ENCODE results near the gene KRTAP10-7. TPM values are rescaled to one million over a fixed set of nuclear protein-coding genes. Genes with fewer than 3 reads are reported as not detected.
"Not testable (repeated sequence)": the region's sequence is repeated elsewhere in the genome, so short reads cannot be mapped to it uniquely, and the experiment has no call there.

Gene KRTAP10-7
- total RNA-seq, 8 experiments from 2014 or later = 0.13 to 0.47 (median 0.20) TPM; not detected in 5

GRCh38 chr21:44598061-44598460 is 2.3 kb upstream of the KRTAP10-7 start:
- ATAC-seq (replicated peaks in 6 of 8) = peak in 4 of 8 experiments; percentile 23 to 45 (median 36)
- peak overlapping the region in 1 of 2 donors; percentile 40 for H3K27ac ChIP-seq
- 20 to 88% (median 65%) methylated on average over 5 to 10 of the region's 11 CpGs for WGBS, 10 experiments

GRCh38 chr21:44599264-44600029 is 950 bp upstream of the KRTAP10-7 start:
- no peak overlapping the region for H3K27ac ChIP-seq
- ATAC-seq (replicated peaks in 6 of 8) = no peak
- no peak overlapping the region for H3K4me3 ChIP-seq
- in situ Hi-C loops (cut with MboI; ENCODE audit: low pct_unique_long_range_greater_than_20kb in 2 of 9, low sequenced_read_pairs in 9 of 9, unreplicated experiment in 9 of 9) = no loop called here
- H3K4me1 ChIP-seq (replicated peaks in 1 of 2) = no peaks in the 10 kb centered on the region
- WGBS, 10 experiments = 45 to 94% (median 85%) methylated on average over 2 to 5 of the region's 8 CpGs; no CpG with 5 or more reads in 2 of the 10 experiments

More at GRCh38 chr21:44598061-44598460, 2.3 kb upstream of the KRTAP10-7 start:
- Histone ChIP-seq H3K4me3 (no peak overlapping the region), H3K4me1 (replicated peaks in 1 of 2) (no peaks in the 10 kb centered on the region)
- in situ Hi-C loops (cut with MboI; ENCODE audit: low pct_unique_long_range_greater_than_20kb in 2 of 9, low sequenced_read_pairs in 9 of 9, unreplicated experiment in 9 of 9) = no loop called here

- peak in 1 of 8 experiments; percentile 65 for ATAC-seq (replicated peaks in 6 of 8)
- H3K4me3 ChIP-seq; in situ Hi-C loops (cut with MboI; ENCODE audit: low pct_unique_long_range_greater_than_20kb in 2 of 9, low sequenced_read_pairs in 9 of 9, unreplicated experiment in 9 of 9); H3K4me1 ChIP-seq (replicated peaks in 1 of 2); H3K27ac ChIP-seq: not testable (repeated sequence)
- WGBS, 10 experiments = no CpG with 5 or more reads among the region's 10 CpGs
Observed at GRCh38 chr21:44601091-44601490, 694 bp downstream of the KRTAP10-7 start.

GRCh38 chr21:44601596-44602462 is 1.4 kb downstream of the KRTAP10-7 start:
- ATAC-seq (replicated peaks in 6 of 8) = peak in 1 of 8 experiments; percentile 28
- 17 to 100% (median 73%) methylated on average over 1 to 8 of the region's 23 CpGs; no CpG with 5 or more reads in 2 of the 10 experiments for WGBS, 10 experiments
- Histone ChIP-seq H3K27ac (no peak overlapping the region), H3K4me1 (replicated peaks in 1 of 2) (no peaks in the 10 kb centered on the region), H3K4me3 (no peak overlapping the region)
- in situ Hi-C loops (cut with MboI; ENCODE audit: low pct_unique_long_range_greater_than_20kb in 2 of 9, low sequenced_read_pairs in 9 of 9, unreplicated experiment in 9 of 9) = no loop called here

- peak in 1 of 8 experiments; percentile 77 for ATAC-seq (replicated peaks in 6 of 8)
- no peaks in the 10 kb centered on the region for H3K4me1 ChIP-seq (replicated peaks in 1 of 2)
- WGBS, 10 experiments = 20 to 90% (median 80%) methylated on average over 1 to 2 of the region's 21 CpGs; no CpG with 5 or more reads in 7 of the 10 experiments
- in situ Hi-C loops (cut with MboI; ENCODE audit: low pct_unique_long_range_greater_than_20kb in 2 of 9, low sequenced_read_pairs in 9 of 9, unreplicated experiment in 9 of 9) = no loop called here
- H3K27ac ChIP-seq = no peak overlapping the region
- no peak overlapping the region for H3K4me3 ChIP-seq
Observed at GRCh38 chr21:44602463-44602850, 2.1 kb downstream of the KRTAP10-7 start.

GRCh38 chr21:44603109-44603875 is 2.9 kb downstream of the KRTAP10-7 start:
- WGBS, 10 experiments = 8 to 80% (median 37%) methylated on average over 1 to 5 of the region's 17 CpGs; no CpG with 5 or more reads in 3 of the 10 experiments
- Histone ChIP-seq H3K27ac (no peak overlapping the region), H3K4me3 (no peak overlapping the region), H3K4me1 (replicated peaks in 1 of 2) (no peaks in the 10 kb centered on the region)
- in situ Hi-C loops (cut with MboI; ENCODE audit: low pct_unique_long_range_greater_than_20kb in 2 of 9, low sequenced_read_pairs in 9 of 9, unreplicated experiment in 9 of 9) = no loop called here
- ATAC-seq (replicated peaks in 6 of 8) = no peak

- ATAC-seq (replicated peaks in 6 of 8) = no peak
- Histone ChIP-seq H3K4me3 (no peak overlapping the region), H3K4me1 (replicated peaks in 1 of 2) (no peaks in the 10 kb centered on the region), H3K27ac (no peak overlapping the region)
- in situ Hi-C loops (cut with MboI; ENCODE audit: low pct_unique_long_range_greater_than_20kb in 2 of 9, low sequenced_read_pairs in 9 of 9, unreplicated experiment in 9 of 9) = no loop called here
- 42 to 100% (median 85%) methylated on average over 1 to 8 of the region's 8 CpGs; no CpG with 5 or more reads in 2 of the 10 experiments for WGBS, 10 experiments
Observed at GRCh38 chr21:44603911-44604310, 3.5 kb downstream of the KRTAP10-7 start.

- Histone ChIP-seq H3K4me1 (replicated peaks in 1 of 2) (no peaks in the 10 kb centered on the region), H3K27ac (no peak overlapping the region), H3K4me3 (no peak overlapping the region)
- WGBS, 10 experiments = 31 to 100% (median 54%) methylated on average over 1 to 4 of the region's 4 CpGs
- ATAC-seq (replicated peaks in 6 of 8) = no peak
- in situ Hi-C loops (cut with MboI; ENCODE audit: low pct_unique_long_range_greater_than_20kb in 2 of 9, low sequenced_read_pairs in 9 of 9, unreplicated experiment in 9 of 9) = no loop called here
Observed at GRCh38 chr21:44606495-44606894, 6.1 kb downstream of the KRTAP10-7 start.

- H3K4me1 ChIP-seq (replicated peaks in 1 of 2) = no peaks in the 10 kb centered on the region
- in situ Hi-C loops (cut with MboI; ENCODE audit: low pct_unique_long_range_greater_than_20kb in 2 of 9, low sequenced_read_pairs in 9 of 9, unreplicated experiment in 9 of 9) = no loop called here
- no peak overlapping the region for H3K27ac ChIP-seq
- no peak for ATAC-seq (replicated peaks in 6 of 8)
- H3K4me3 ChIP-seq = no peak overlapping the region
Observed at GRCh38 chr21:44609193-44609592, 8.8 kb downstream of the KRTAP10-7 start.

- H3K27ac ChIP-seq; ATAC-seq (replicated peaks in 6 of 8); H3K4me3 ChIP-seq; in situ Hi-C loops (cut with MboI; ENCODE audit: low pct_unique_long_range_greater_than_20kb in 2 of 9, low sequenced_read_pairs in 9 of 9, unreplicated experiment in 9 of 9); H3K4me1 ChIP-seq (replicated peaks in 1 of 2): not testable (repeated sequence)
- 0 to 97% (median 61%) methylated on average over 1 to 4 of the region's 7 CpGs; no CpG with 5 or more reads in 3 of the 10 experiments for WGBS, 10 experiments
Observed at GRCh38 chr21:44610157-44610843, 9.9 kb downstream of the KRTAP10-7 start.

- H3K27ac ChIP-seq = no peak overlapping the region
- no peak overlapping the region for H3K4me3 ChIP-seq
- WGBS, 10 experiments = 20 to 100% (median 79%) methylated on average over 1 to 3 of the region's 4 CpGs; no CpG with 5 or more reads in 4 of the 10 experiments
- no peak for ATAC-seq (replicated peaks in 6 of 8)
- in situ Hi-C loops (cut with MboI; ENCODE audit: low pct_unique_long_range_greater_than_20kb in 2 of 9, low sequenced_read_pairs in 9 of 9, unreplicated experiment in 9 of 9) = no loop called here
- no peaks in the 10 kb centered on the region for H3K4me1 ChIP-seq (replicated peaks in 1 of 2)
Observed at GRCh38 chr21:44611551-44611950, 11.2 kb downstream of the KRTAP10-7 start.

GRCh38 chr21:44612029-44612486 is 11.7 kb downstream of the KRTAP10-7 start, which contains the start of gene KRTAP10-8:
Gene KRTAP10-8 (plus strand): TSS chr21:44612079. CDS start chr21:44612101, 22 bp downstream.
- in situ Hi-C loops (cut with MboI; ENCODE audit: low pct_unique_long_range_greater_than_20kb in 2 of 9, low sequenced_read_pairs in 9 of 9, unreplicated experiment in 9 of 9) = no loop called here
- WGBS, 10 experiments = 20 to 93% (median 76%) methylated on average over 1 to 6 of the region's 8 CpGs; no CpG with 5 or more reads in 6 of the 10 experiments
- Histone ChIP-seq H3K4me3 (no peak within 1 kb of the TSS), H3K27ac (no peak within 1 kb of the TSS), H3K4me1 (replicated peaks in 1 of 2) (no peaks in the 10 kb centered on the region)
- ATAC-seq (replicated peaks in 6 of 8) = no peak
